Activated naive CD8-positive, alpha-beta T cell treated with anti-CD3 and anti-CD28 coated beads for 36 hours (primary cell): ENCODE measurements around the gene NSUN4. TPM values are rescaled to one million over a fixed set of nuclear protein-coding genes. Genes with fewer than 3 reads are reported as not detected.

ENCODE experiments used
- DNase-seq: peaks from one replicate; pipeline ENCODE4 v3.0.0; 2021
- H3K27ac Mint-ChIP-seq: one replicate; pipeline ENCODE4 v1.8.0; 2022; ENCODE audit warnings: mild to moderate bottlenecking, moderate library complexity, mixed read lengths
- H3K27me3 Mint-ChIP-seq: one replicate; pipeline ENCODE4 v1.8.0; 2022; ENCODE audit warnings: mild to moderate bottlenecking, mixed read lengths
- H3K36me3 Mint-ChIP-seq: one replicate; pipeline ENCODE4 v1.8.0; 2021; ENCODE audit warnings: mild to moderate bottlenecking, mixed read lengths
- H3K4me1 Mint-ChIP-seq: one replicate; pipeline ENCODE4 v1.8.0; 2021; ENCODE audit warnings: mixed read lengths
- H3K4me3 Mint-ChIP-seq: one replicate; pipeline ENCODE4 v1.8.0; 2022; ENCODE audit warnings: mild to moderate bottlenecking, moderate library complexity, mixed read lengths
- H3K9me3 Mint-ChIP-seq: one replicate; pipeline ENCODE4 v1.8.0; 2022; ENCODE audit warnings: mixed read lengths
- total RNA-seq, 2 experiments: library from RNA; stranded (reverse); gene quantifications; one replicate each; pipeline ENCODE4 v1.2.3, GENCODE V29; 2021

Gene NSUN4
- total RNA-seq, 2 experiments from 2014 or later: 32.0 to 32.5 TPM

- no peak overlapping the region for H3K27ac Mint-ChIP-seq
- H3K9me3 Mint-ChIP-seq: no peaks in the 10 kb centered on the region
- H3K4me1 Mint-ChIP-seq: peaks cover 3% of the 10 kb centered on the region
- H3K36me3 Mint-ChIP-seq: peaks cover 20% of the 10 kb centered on the region
- DNase-seq: no peak
- H3K27me3 Mint-ChIP-seq: no peaks in the 10 kb centered on the region
- H3K4me3 Mint-ChIP-seq: no peak overlapping the region
These were observed 29.6 kb downstream of the NSUN4 start for GRCh38 chr1:46370214-46370633.

- H3K36me3 Mint-ChIP-seq: peaks cover 14% of the 10 kb centered on the region
- no peak overlapping the region for H3K27ac Mint-ChIP-seq
These were observed 31.8 kb downstream of the NSUN4 start for GRCh38 chr1:46372431-46372830.

GRCh38 chr1:46379996-46380395 lies 39.4 kb downstream of the NSUN4 start:
- no peaks in the 10 kb centered on the region for H3K27me3 Mint-ChIP-seq
- H3K27ac Mint-ChIP-seq: no peak overlapping the region
- no peak overlapping the region for H3K4me3 Mint-ChIP-seq
- DNase-seq: no peak
- H3K4me1 Mint-ChIP-seq: no peaks in the 10 kb centered on the region
- peaks cover 10% of the 10 kb centered on the region for H3K36me3 Mint-ChIP-seq
- H3K9me3 Mint-ChIP-seq: peaks cover 6% of the 10 kb centered on the region

More at GRCh38 chr1:46372431-46372830, 31.8 kb downstream of the NSUN4 start:
- no peak overlapping the region for H3K4me3 Mint-ChIP-seq
- H3K4me1 Mint-ChIP-seq: peaks cover 3% of the 10 kb centered on the region
- H3K27me3 Mint-ChIP-seq: no peaks in the 10 kb centered on the region
- no peak for DNase-seq
- no peaks in the 10 kb centered on the region for H3K9me3 Mint-ChIP-seq

- no peaks in the 10 kb centered on the region for H3K27me3 Mint-ChIP-seq
- DNase-seq: no peak
These were observed 39.9 kb downstream of the NSUN4 start for GRCh38 chr1:46380508-46380907.

GRCh38 chr1:46393510-46393909 lies 52.9 kb downstream of the NSUN4 start:
- H3K4me3 Mint-ChIP-seq: peak overlapping the region; percentile 59
- peaks cover 8% of the 10 kb centered on the region for H3K4me1 Mint-ChIP-seq
- DNase-seq: no peak
- peaks cover 18% of the 10 kb centered on the region for H3K27me3 Mint-ChIP-seq
- H3K36me3 Mint-ChIP-seq: peaks cover 31% of the 10 kb centered on the region
- H3K27ac Mint-ChIP-seq: peak overlapping the region; percentile 21
- H3K9me3 Mint-ChIP-seq: peaks cover 14% of the 10 kb centered on the region

More at GRCh38 chr1:46380508-46380907, 39.9 kb downstream of the NSUN4 start:
- Mint-ChIP-seq H3K27ac (no peak overlapping the region), H3K4me3 (no peak overlapping the region), H3K4me1 (no peaks in the 10 kb centered on the region), H3K36me3 (peaks cover 12% of the 10 kb centered on the region), H3K9me3 (peaks cover 8% of the 10 kb centered on the region)

GRCh38 chr1:46394108-46394871 lies 53.7 kb downstream of the NSUN4 start, which contains the start of gene FAAH:
FAAH (plus strand) TSS chr1:46394317; CDS start chr1:46394349, 32 bp downstream.
- H3K36me3 Mint-ChIP-seq: peaks cover 31% of the 10 kb centered on the region
- DNase-seq: peak; percentile 67
- peak within 1 kb of the TSS; percentile 71 for H3K4me3 Mint-ChIP-seq
- H3K27ac Mint-ChIP-seq: peak within 1 kb of the TSS; percentile 21
- peaks cover 14% of the 10 kb centered on the region for H3K9me3 Mint-ChIP-seq
- peaks cover 8% of the 10 kb centered on the region for H3K4me1 Mint-ChIP-seq
- peaks cover 18% of the 10 kb centered on the region for H3K27me3 Mint-ChIP-seq

- Mint-ChIP-seq H3K4me1 (peaks cover 8% of the 10 kb centered on the region), H3K27ac (no peak overlapping the region), H3K4me3 (peak overlapping the region; percentile 71), H3K9me3 (peaks cover 14% of the 10 kb centered on the region), H3K27me3 (peaks cover 18% of the 10 kb centered on the region), H3K36me3 (peaks cover 31% of the 10 kb centered on the region)
- no peak for DNase-seq
These were observed 54.4 kb downstream of the NSUN4 start for GRCh38 chr1:46394872-46395465.

GRCh38 chr1:46396441-46397398 lies 56.1 kb downstream of the NSUN4 start:
- peaks cover 26% of the 10 kb centered on the region for H3K36me3 Mint-ChIP-seq
- peaks cover 14% of the 10 kb centered on the region for H3K9me3 Mint-ChIP-seq
- H3K4me3 Mint-ChIP-seq: no peak overlapping the region
- DNase-seq: no peak
- H3K27me3 Mint-ChIP-seq: peaks cover 18% of the 10 kb centered on the region
- H3K27ac Mint-ChIP-seq: no peak overlapping the region
- H3K4me1 Mint-ChIP-seq: peaks cover 10% of the 10 kb centered on the region

- no peak for DNase-seq
- Mint-ChIP-seq H3K9me3 (no peaks in the 10 kb centered on the region), H3K27ac (no peak overlapping the region), H3K4me1 (peaks cover 6% of the 10 kb centered on the region), H3K4me3 (no peak overlapping the region), H3K27me3 (peaks cover 5% of the 10 kb centered on the region), H3K36me3 (peaks cover 5% of the 10 kb centered on the region)
These were observed 58.7 kb downstream of the NSUN4 start for GRCh38 chr1:46399307-46399706.

GRCh38 chr1:46400421-46400820 lies 59.8 kb downstream of the NSUN4 start:
- no peak for DNase-seq
- Mint-ChIP-seq H3K9me3 (no peaks in the 10 kb centered on the region), H3K36me3 (no peaks in the 10 kb centered on the region), H3K4me3 (no peak overlapping the region), H3K4me1 (peaks cover 2% of the 10 kb centered on the region), H3K27ac (no peak overlapping the region), H3K27me3 (no peaks in the 10 kb centered on the region)

- Mint-ChIP-seq H3K9me3 (no peaks in the 10 kb centered on the region), H3K36me3 (no peaks in the 10 kb centered on the region), H3K27ac (no peak overlapping the region), H3K4me1 (peaks cover 2% of the 10 kb centered on the region), H3K27me3 (no peaks in the 10 kb centered on the region), H3K4me3 (no peak overlapping the region)
- DNase-seq: no peak
These were observed 60.7 kb downstream of the NSUN4 start for GRCh38 chr1:46401154-46401913.

GRCh38 chr1:46401964-46402626 lies 61.5 kb downstream of the NSUN4 start:
- no peak overlapping the region for H3K27ac Mint-ChIP-seq
- no peak for DNase-seq
- no peaks in the 10 kb centered on the region for H3K27me3 Mint-ChIP-seq
- H3K9me3 Mint-ChIP-seq: no peaks in the 10 kb centered on the region
- H3K4me3 Mint-ChIP-seq: no peak overlapping the region
- no peaks in the 10 kb centered on the region for H3K36me3 Mint-ChIP-seq
- H3K4me1 Mint-ChIP-seq: peaks cover 2% of the 10 kb centered on the region

- Mint-ChIP-seq H3K27ac (no peak overlapping the region), H3K4me1 (peaks cover 2% of the 10 kb centered on the region), H3K36me3 (no peaks in the 10 kb centered on the region), H3K9me3 (no peaks in the 10 kb centered on the region), H3K4me3 (no peak overlapping the region), H3K27me3 (no peaks in the 10 kb centered on the region)
- DNase-seq: no peak
These were observed 63.3 kb downstream of the NSUN4 start for GRCh38 chr1:46403916-46404315.
